ENCODE data around the gene CAPN11. TPM values are rescaled to one million over a fixed set of nuclear protein-coding genes. Genes with fewer than 3 reads are reported as not detected.

The CAPN11 gene
- total RNA-seq, 1 experiment from 2014 or later = not detected

- no peak for TF ChIP-seq ATF3 (IDR thresholded peaks at IDR 0.05)
- TF ChIP-seq EZH2phosphoT487 (IDR thresholded peaks at IDR 0.05; ENCODE audit: borderline replicate concordance) = no peak
- TF ChIP-seq ELF1 (IDR thresholded peaks at IDR 0.05; ENCODE audit: borderline replicate concordance, low read depth) = no peak
- no peak for TF ChIP-seq SIN3A (IDR thresholded peaks at IDR 0.05; ENCODE audit: low read depth)
- no peak for TF ChIP-seq SP1 (IDR thresholded peaks at IDR 0.05; ENCODE audit: low read depth)
- TF ChIP-seq POLR2A (IDR thresholded peaks at IDR 0.05; ENCODE audit: borderline replicate concordance, extremely low read depth, insufficient read depth, insufficient read length) = no peak
Measured at GRCh38 chr6:44176762-44177509, 18.3 kb downstream of the CAPN11 start (continued).

GRCh38 chr6:44177691-44178423 is 19.2 kb downstream of the CAPN11 start:
- no peaks in the 10 kb centered on the region for H3K9me3 ChIP-seq (ENCODE audit: control insufficient read depth in 1 of 2, insufficient read depth in 1 of 2, low read depth in 1 of 2, low read length in 2 of 2)
- H3K27me3 ChIP-seq (ENCODE audit: insufficient read depth, low read length) = no peaks in the 10 kb centered on the region
- ChIA-PET RAD21 (ENCODE audit: low non-redundant PET in 1 of 2, low total read pairs in 2 of 2, uncharacterized antibody in 2 of 2, unreplicated experiment in 2 of 2) (no interaction called here), CTCF (no interaction called here), POLR2A (no interaction called here)
- no peaks in the 10 kb centered on the region for H3K79me2 ChIP-seq (ENCODE audit: insufficient read depth, low read length)
- H3K9ac ChIP-seq (ENCODE audit: low read length) = no peak overlapping the region
- no peak for ATAC-seq
- no peak overlapping the region for H3K27ac ChIP-seq (ENCODE audit: low read depth, low read length)
- no peaks in the 10 kb centered on the region for H3K9me2 ChIP-seq (ENCODE audit: insufficient read depth)
- intact Hi-C loops (cut with micrococcal nuclease) = no loop called here
- H4K20me1 ChIP-seq (ENCODE audit: insufficient read depth) = no peaks in the 10 kb centered on the region
- H3K4me3 ChIP-seq (replicated peaks in 1 of 2; ENCODE audit: low read depth in 1 of 2, low read length in 2 of 2) = no peak overlapping the region
- no TSS peak for BruUV-seq (replicated peaks)
- no peak for DNase-seq (ENCODE audit: low read depth, low spot score)
- no peak overlapping the region for H3K4me2 ChIP-seq (ENCODE audit: low read length)
- no peaks in the 10 kb centered on the region for H3K36me3 ChIP-seq (ENCODE audit: control insufficient read depth in 1 of 2, insufficient read depth in 2 of 2, low read length in 2 of 2)
- peaks cover 3 to 24% of the 10 kb centered on the region in 2 experiments; a peak in 3 of 4 replicates for H3K4me1 ChIP-seq (ENCODE audit: control insufficient read depth in 1 of 2, insufficient read depth in 2 of 2, low read length in 2 of 2)
- no peak overlapping the region for H2AFZ ChIP-seq (ENCODE audit: low read depth, low read length, poor library complexity, severe bottlenecking)
- TF ChIP-seq POLR2A (IDR thresholded peaks at IDR 0.05; ENCODE audit: borderline replicate concordance, extremely low read depth, insufficient read depth, insufficient read length) (no peak), CEBPB (IDR thresholded peaks at IDR 0.05; ENCODE audit: low read depth) (no peak), REST (IDR thresholded peaks at IDR 0.05; ENCODE audit: low read depth) (no peak), TCF7L2 (IDR thresholded peaks at IDR 0.05; ENCODE audit: borderline replicate concordance, extremely low read depth, insufficient read depth, insufficient read length) (no peak), POLR2AphosphoS5 (IDR thresholded peaks at IDR 0.05; ENCODE audit: low read depth, low read length) (no peak), CTCF (IDR thresholded peaks at IDR 0.05 in 2 of 3, conservative IDR thresholded peaks at IDR 0.05 in 1 of 3; ENCODE audit: borderline replicate concordance in 1 of 3, insufficient read depth in 1 of 3, low read depth in 2 of 3, low read length in 2 of 3) (no peak), ELF1 (IDR thresholded peaks at IDR 0.05; ENCODE audit: borderline replicate concordance, low read depth) (no peak), YY1 (IDR thresholded peaks at IDR 0.05; ENCODE audit: extremely low read depth, insufficient replicate concordance, low read depth, low read length) (no peak), JUND (IDR thresholded peaks at IDR 0.05) (no peak), SRF (IDR thresholded peaks at IDR 0.05; ENCODE audit: low read depth) (no peak), SIN3A (IDR thresholded peaks at IDR 0.05; ENCODE audit: low read depth) (no peak), FOSL1 (IDR thresholded peaks at IDR 0.05; ENCODE audit: low read depth) (no peak), EZH2 (IDR thresholded peaks at IDR 0.05) (no peak), ATF3 (IDR thresholded peaks at IDR 0.05) (no peak), CBX3 (IDR thresholded peaks at IDR 0.05; ENCODE audit: low read depth) (no peak), RAD21 (IDR thresholded peaks at IDR 0.05; ENCODE audit: low read depth) (no peak)

Data from HCT116 (cell line).